Measurements from ENCODE around the gene SDK1. TPM values are rescaled to one million over a fixed set of nuclear protein-coding genes. Genes with fewer than 3 reads are reported as not detected.

Gene SDK1
- polyA plus RNA-seq, 4 donors: 0.27 to 5.0 (median 2.1) TPM; not detected in 1

GRCh38 chr7:3974329-3974728, 673.3 kb downstream of the SDK1 start:
- no peak overlapping the region for H3K27ac ChIP-seq (ENCODE audit: low read depth in 1 of 3, low read length in 2 of 3)
- H3K27me3 ChIP-seq (ENCODE audit: control insufficient read depth in 3 of 3, insufficient read depth in 3 of 3, low read length in 3 of 3): no peaks in the 10 kb centered on the region
- WGBS, 3 donors: 89 to 91% (median 91%) methylated on average over 19 of the region's 19 CpGs
- H3K4me1 ChIP-seq (ENCODE audit: control insufficient read depth in 3 of 3, insufficient read depth in 2 of 3, low read depth in 1 of 3, low read length in 2 of 3): no peaks in the 10 kb centered on the region
- FAIRE-seq: no peak
- H3K9me3 ChIP-seq (ENCODE audit: control insufficient read depth in 2 of 2, insufficient read depth in 1 of 2, low read depth in 1 of 2, low read length in 1 of 2): peaks cover 0 to 18% of the 10 kb centered on the region in 2 donors
- H3K4me3 ChIP-seq (ENCODE audit: low read depth in 1 of 3, low read length in 3 of 3): no peak overlapping the region
- peaks cover 0 to 14% (median 0%) of the 10 kb centered on the region in 3 donors for H3K36me3 ChIP-seq (ENCODE audit: control insufficient read depth in 3 of 3, insufficient read depth in 2 of 3, low read depth in 1 of 3, low read length in 3 of 3)
- no peak for DNase-seq

- H3K27ac ChIP-seq (ENCODE audit: low read depth in 1 of 3, low read length in 2 of 3): no peak overlapping the region
- no peak for FAIRE-seq
- H3K4me1 ChIP-seq (ENCODE audit: control insufficient read depth in 3 of 3, insufficient read depth in 2 of 3, low read depth in 1 of 3, low read length in 2 of 3): no peaks in the 10 kb centered on the region
- peaks cover 0 to 14% (median 0%) of the 10 kb centered on the region in 3 donors for H3K36me3 ChIP-seq (ENCODE audit: control insufficient read depth in 3 of 3, insufficient read depth in 2 of 3, low read depth in 1 of 3, low read length in 3 of 3)
- 89 to 93% (median 91%) methylated on average over 6 of the region's 6 CpGs for WGBS, 3 donors
- peaks cover 0 to 18% of the 10 kb centered on the region in 2 donors for H3K9me3 ChIP-seq (ENCODE audit: control insufficient read depth in 2 of 2, insufficient read depth in 1 of 2, low read depth in 1 of 2, low read length in 1 of 2)
- H3K4me3 ChIP-seq (ENCODE audit: low read depth in 1 of 3, low read length in 3 of 3): no peak overlapping the region
- H3K27me3 ChIP-seq (ENCODE audit: control insufficient read depth in 3 of 3, insufficient read depth in 3 of 3, low read length in 3 of 3): no peaks in the 10 kb centered on the region
- no peak for DNase-seq
Measured at GRCh38 chr7:3975371-3975770, 674.3 kb downstream of the SDK1 start.

- no peak overlapping the region for H3K4me3 ChIP-seq (ENCODE audit: low read depth in 1 of 3, low read length in 3 of 3)
- no peak overlapping the region for H3K27ac ChIP-seq (ENCODE audit: low read depth in 1 of 3, low read length in 2 of 3)
- peaks cover 0 to 26% of the 10 kb centered on the region in 2 donors for H3K9me3 ChIP-seq (ENCODE audit: control insufficient read depth in 2 of 2, insufficient read depth in 1 of 2, low read depth in 1 of 2, low read length in 1 of 2)
- H3K36me3 ChIP-seq (ENCODE audit: control insufficient read depth in 3 of 3, insufficient read depth in 2 of 3, low read depth in 1 of 3, low read length in 3 of 3): peaks cover 0 to 13% (median 0%) of the 10 kb centered on the region in 3 donors
- no peaks in the 10 kb centered on the region for H3K4me1 ChIP-seq (ENCODE audit: control insufficient read depth in 3 of 3, insufficient read depth in 2 of 3, low read depth in 1 of 3, low read length in 2 of 3)
- WGBS, 3 donors: 90 to 94% (median 93%) methylated on average over 12 of the region's 12 CpGs
- no peaks in the 10 kb centered on the region for H3K27me3 ChIP-seq (ENCODE audit: control insufficient read depth in 3 of 3, insufficient read depth in 3 of 3, low read length in 3 of 3)
- FAIRE-seq (no peak), DNase-seq (no peak)
Measured at GRCh38 chr7:3977391-3977790, 676.3 kb downstream of the SDK1 start.

- H3K27me3 ChIP-seq (ENCODE audit: control insufficient read depth in 3 of 3, insufficient read depth in 3 of 3, low read length in 3 of 3): no peaks in the 10 kb centered on the region
- H3K4me1 ChIP-seq (ENCODE audit: control insufficient read depth in 3 of 3, insufficient read depth in 2 of 3, low read depth in 1 of 3, low read length in 2 of 3): no peaks in the 10 kb centered on the region
- 86 to 90% (median 87%) methylated on average over 8 of the region's 8 CpGs for WGBS, 3 donors
- no peak for FAIRE-seq
- peaks cover 0 to 26% of the 10 kb centered on the region in 2 donors for H3K9me3 ChIP-seq (ENCODE audit: control insufficient read depth in 2 of 2, insufficient read depth in 1 of 2, low read depth in 1 of 2, low read length in 1 of 2)
- peaks cover 0 to 8% (median 0%) of the 10 kb centered on the region in 3 donors for H3K36me3 ChIP-seq (ENCODE audit: control insufficient read depth in 3 of 3, insufficient read depth in 2 of 3, low read depth in 1 of 3, low read length in 3 of 3)
- no peak overlapping the region for H3K27ac ChIP-seq (ENCODE audit: low read depth in 1 of 3, low read length in 2 of 3)
- no peak for DNase-seq
- no peak overlapping the region for H3K4me3 ChIP-seq (ENCODE audit: low read depth in 1 of 3, low read length in 3 of 3)
Measured at GRCh38 chr7:3978839-3979238, 677.8 kb downstream of the SDK1 start.

- Histone ChIP-seq H3K4me3 (ENCODE audit: low read depth in 1 of 3, low read length in 3 of 3) (no peak overlapping the region), H3K9me3 (ENCODE audit: control insufficient read depth in 2 of 2, insufficient read depth in 1 of 2, low read depth in 1 of 2, low read length in 1 of 2) (peaks cover 0 to 26% of the 10 kb centered on the region in 2 donors), H3K36me3 (ENCODE audit: control insufficient read depth in 3 of 3, insufficient read depth in 2 of 3, low read depth in 1 of 3, low read length in 3 of 3) (peaks cover 0 to 5% (median 0%) of the 10 kb centered on the region in 3 donors), H3K27me3 (ENCODE audit: control insufficient read depth in 3 of 3, insufficient read depth in 3 of 3, low read length in 3 of 3) (no peaks in the 10 kb centered on the region), H3K4me1 (ENCODE audit: control insufficient read depth in 3 of 3, insufficient read depth in 2 of 3, low read depth in 1 of 3, low read length in 2 of 3) (no peaks in the 10 kb centered on the region), H3K27ac (ENCODE audit: low read depth in 1 of 3, low read length in 2 of 3) (no peak overlapping the region)
- WGBS, 3 donors: 70 to 80% (median 75%) methylated on average over 5 of the region's 5 CpGs
- FAIRE-seq (no peak), DNase-seq (no peak)
Measured at GRCh38 chr7:3979611-3980299, 678.7 kb downstream of the SDK1 start.

- no peaks in the 10 kb centered on the region for H3K4me1 ChIP-seq (ENCODE audit: control insufficient read depth in 3 of 3, insufficient read depth in 2 of 3, low read depth in 1 of 3, low read length in 2 of 3)
- DNase-seq (no peak), FAIRE-seq (no peak)
- H3K4me3 ChIP-seq (ENCODE audit: low read depth in 1 of 3, low read length in 3 of 3): no peak overlapping the region
- no peaks in the 10 kb centered on the region for H3K36me3 ChIP-seq (ENCODE audit: control insufficient read depth in 3 of 3, insufficient read depth in 2 of 3, low read depth in 1 of 3, low read length in 3 of 3)
- 10 to 41% (median 35%) methylated on average over 4 of the region's 4 CpGs for WGBS, 3 donors
- peaks cover 0 to 24% of the 10 kb centered on the region in 2 donors for H3K9me3 ChIP-seq (ENCODE audit: control insufficient read depth in 2 of 2, insufficient read depth in 1 of 2, low read depth in 1 of 2, low read length in 1 of 2)
- no peaks in the 10 kb centered on the region for H3K27me3 ChIP-seq (ENCODE audit: control insufficient read depth in 3 of 3, insufficient read depth in 3 of 3, low read length in 3 of 3)
- H3K27ac ChIP-seq (ENCODE audit: low read depth in 1 of 3, low read length in 2 of 3): no peak overlapping the region
Measured at GRCh38 chr7:3980300-3980643, 679.2 kb downstream of the SDK1 start.

- no peak for DNase-seq
- Histone ChIP-seq H3K36me3 (ENCODE audit: control insufficient read depth in 3 of 3, insufficient read depth in 2 of 3, low read depth in 1 of 3, low read length in 3 of 3) (no peaks in the 10 kb centered on the region), H3K27me3 (ENCODE audit: control insufficient read depth in 3 of 3, insufficient read depth in 3 of 3, low read length in 3 of 3) (no peaks in the 10 kb centered on the region), H3K4me1 (ENCODE audit: control insufficient read depth in 3 of 3, insufficient read depth in 2 of 3, low read depth in 1 of 3, low read length in 2 of 3) (no peaks in the 10 kb centered on the region), H3K4me3 (ENCODE audit: low read depth in 1 of 3, low read length in 3 of 3) (no peak overlapping the region), H3K9me3 (ENCODE audit: control insufficient read depth in 2 of 2, insufficient read depth in 1 of 2, low read depth in 1 of 2, low read length in 1 of 2) (peaks cover 0 to 19% of the 10 kb centered on the region in 2 donors), H3K27ac (ENCODE audit: low read depth in 1 of 3, low read length in 2 of 3) (no peak overlapping the region)
- WGBS, 3 donors: 77 to 88% (median 82%) methylated on average over 3 of the region's 3 CpGs
- FAIRE-seq: no peak
Measured at GRCh38 chr7:3981281-3981680, 680.2 kb downstream of the SDK1 start.

- no peak for FAIRE-seq
- no peak overlapping the region for H3K4me3 ChIP-seq (ENCODE audit: low read depth in 1 of 3, low read length in 3 of 3)
- no peaks in the 10 kb centered on the region for H3K27me3 ChIP-seq (ENCODE audit: control insufficient read depth in 3 of 3, insufficient read depth in 3 of 3, low read length in 3 of 3)
- no peak overlapping the region for H3K27ac ChIP-seq (ENCODE audit: low read depth in 1 of 3, low read length in 2 of 3)
- peaks cover 0 to 5% (median 0%) of the 10 kb centered on the region in 3 donors for H3K36me3 ChIP-seq (ENCODE audit: control insufficient read depth in 3 of 3, insufficient read depth in 2 of 3, low read depth in 1 of 3, low read length in 3 of 3)
- 80 to 88% (median 84%) methylated on average over 4 to 5 of the region's 5 CpGs for WGBS, 3 donors
- H3K9me3 ChIP-seq (ENCODE audit: control insufficient read depth in 2 of 2, insufficient read depth in 1 of 2, low read depth in 1 of 2, low read length in 1 of 2): peaks cover 0 to 8% of the 10 kb centered on the region in 2 donors
- H3K4me1 ChIP-seq (ENCODE audit: control insufficient read depth in 3 of 3, insufficient read depth in 2 of 3, low read depth in 1 of 3, low read length in 2 of 3): no peaks in the 10 kb centered on the region
- no peak for DNase-seq
Measured at GRCh38 chr7:3984456-3984855, 683.4 kb downstream of the SDK1 start.

- Histone ChIP-seq H3K36me3 (ENCODE audit: control insufficient read depth in 3 of 3, insufficient read depth in 2 of 3, low read depth in 1 of 3, low read length in 3 of 3) (peaks cover 0 to 8% (median 0%) of the 10 kb centered on the region in 3 donors), H3K27ac (ENCODE audit: low read depth in 1 of 3, low read length in 2 of 3) (no peak overlapping the region), H3K4me1 (ENCODE audit: control insufficient read depth in 3 of 3, insufficient read depth in 2 of 3, low read depth in 1 of 3, low read length in 2 of 3) (no peaks in the 10 kb centered on the region), H3K9me3 (ENCODE audit: control insufficient read depth in 2 of 2, insufficient read depth in 1 of 2, low read depth in 1 of 2, low read length in 1 of 2) (peaks cover 0 to 4% of the 10 kb centered on the region in 2 donors), H3K4me3 (ENCODE audit: low read depth in 1 of 3, low read length in 3 of 3) (no peak overlapping the region), H3K27me3 (ENCODE audit: control insufficient read depth in 3 of 3, insufficient read depth in 3 of 3, low read length in 3 of 3) (no peaks in the 10 kb centered on the region)
- DNase-seq (no peak), FAIRE-seq (no peak)
- 71 to 86% (median 81%) methylated on average over 5 of the region's 5 CpGs for WGBS, 3 donors
Measured at GRCh38 chr7:3986927-3987326, 685.9 kb downstream of the SDK1 start.

All from small intestine (tissue), 7 donors.